Measurements from ENCODE around the gene SMPX. TPM values are rescaled to one million over a fixed set of nuclear protein-coding genes. Genes with fewer than 3 reads are reported as not detected.

SMPX gene
- total RNA-seq, 6 experiments from 2014 or later, result not detected

DNA sequence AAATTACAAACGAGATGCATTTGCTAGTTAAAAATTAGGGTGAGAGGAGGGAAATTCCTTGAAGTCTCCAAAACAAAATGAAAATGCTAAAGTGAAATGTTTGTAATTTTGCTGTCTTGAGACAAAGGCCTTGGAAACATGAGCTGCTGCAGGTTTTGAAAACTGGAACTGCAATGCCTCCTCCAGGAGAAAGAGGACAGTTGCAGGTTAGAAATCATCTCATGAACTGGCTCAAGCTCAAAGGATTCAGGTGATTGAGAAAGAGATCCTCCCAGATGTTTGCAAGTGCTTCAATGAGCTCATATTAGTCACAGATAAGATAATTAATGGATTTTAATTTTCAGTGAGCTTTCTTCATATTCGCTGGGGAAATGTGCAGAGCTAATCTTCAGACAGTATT is 32.4 kb downstream of the SMPX start:
- no peaks in the 10 kb centered on the region for H3K36me3 Mint-ChIP-seq (ENCODE audit: low read depth)
- H3K27me3 Mint-ChIP-seq (ENCODE audit: insufficient read depth), result no peaks in the 10 kb centered on the region
- no peak overlapping the region for H3K27ac Mint-ChIP-seq
- peak; percentile 17 for DNase-seq
- H3K9me3 Mint-ChIP-seq, result no peaks in the 10 kb centered on the region
- TF ChIP-seq, protein P1, sequence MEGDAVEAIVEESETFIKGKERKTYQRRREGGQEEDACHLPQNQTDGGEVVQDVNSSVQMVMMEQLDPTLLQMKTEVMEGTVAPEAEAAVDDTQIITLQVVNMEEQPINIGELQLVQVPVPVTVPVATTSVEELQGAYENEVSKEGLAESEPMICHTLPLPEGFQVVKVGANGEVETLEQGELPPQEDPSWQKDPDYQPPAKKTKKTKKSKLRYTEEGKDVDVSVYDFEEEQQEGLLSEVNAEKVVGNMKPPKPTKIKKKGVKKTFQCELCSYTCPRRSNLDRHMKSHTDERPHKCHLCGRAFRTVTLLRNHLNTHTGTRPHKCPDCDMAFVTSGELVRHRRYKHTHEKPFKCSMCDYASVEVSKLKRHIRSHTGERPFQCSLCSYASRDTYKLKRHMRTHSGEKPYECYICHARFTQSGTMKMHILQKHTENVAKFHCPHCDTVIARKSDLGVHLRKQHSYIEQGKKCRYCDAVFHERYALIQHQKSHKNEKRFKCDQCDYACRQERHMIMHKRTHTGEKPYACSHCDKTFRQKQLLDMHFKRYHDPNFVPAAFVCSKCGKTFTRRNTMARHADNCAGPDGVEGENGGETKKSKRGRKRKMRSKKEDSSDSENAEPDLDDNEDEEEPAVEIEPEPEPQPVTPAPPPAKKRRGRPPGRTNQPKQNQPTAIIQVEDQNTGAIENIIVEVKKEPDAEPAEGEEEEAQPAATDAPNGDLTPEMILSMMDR (IDR thresholded peaks at IDR 0.05), result peak; percentile 45; the same call in 1 of the 2 replicates
- H3K4me1 Mint-ChIP-seq (ENCODE audit: low read depth), result no peaks in the 10 kb centered on the region
- no peak overlapping the region for H3K4me3 Mint-ChIP-seq

DNA sequence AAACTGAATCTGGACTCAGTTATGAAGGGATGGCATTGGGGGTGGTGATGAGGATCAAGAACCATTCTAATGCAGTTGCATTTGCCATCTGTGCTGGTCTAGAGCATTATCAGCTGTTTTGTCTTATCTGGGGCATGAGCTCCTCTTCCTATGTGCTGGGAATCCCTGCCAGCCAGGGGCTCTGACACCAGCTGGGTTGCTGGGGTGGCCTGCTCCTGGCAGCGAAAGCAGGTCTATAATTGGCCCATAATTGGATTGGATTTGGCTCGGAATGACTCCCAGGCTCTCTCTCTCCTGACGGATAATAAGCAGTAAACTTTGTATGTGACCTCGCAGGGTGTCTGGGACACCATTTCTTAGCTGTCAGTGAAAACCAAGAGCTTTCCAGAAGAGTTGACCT is 34.1 kb downstream of the SMPX start:
- no peaks in the 10 kb centered on the region for H3K4me1 Mint-ChIP-seq (ENCODE audit: low read depth)
- H3K36me3 Mint-ChIP-seq (ENCODE audit: low read depth), result no peaks in the 10 kb centered on the region
- no peak for DNase-seq
- no peak overlapping the region for H3K27ac Mint-ChIP-seq
- TF ChIP-seq, protein P1 (IDR thresholded peaks at IDR 0.05), result no peak
- H3K4me3 Mint-ChIP-seq, result no peak overlapping the region
- H3K27me3 Mint-ChIP-seq (ENCODE audit: insufficient read depth), result peaks cover 1% of the 10 kb centered on the region; the same call in 1 of the 2 replicates
- no peaks in the 10 kb centered on the region for H3K9me3 Mint-ChIP-seq

DNA sequence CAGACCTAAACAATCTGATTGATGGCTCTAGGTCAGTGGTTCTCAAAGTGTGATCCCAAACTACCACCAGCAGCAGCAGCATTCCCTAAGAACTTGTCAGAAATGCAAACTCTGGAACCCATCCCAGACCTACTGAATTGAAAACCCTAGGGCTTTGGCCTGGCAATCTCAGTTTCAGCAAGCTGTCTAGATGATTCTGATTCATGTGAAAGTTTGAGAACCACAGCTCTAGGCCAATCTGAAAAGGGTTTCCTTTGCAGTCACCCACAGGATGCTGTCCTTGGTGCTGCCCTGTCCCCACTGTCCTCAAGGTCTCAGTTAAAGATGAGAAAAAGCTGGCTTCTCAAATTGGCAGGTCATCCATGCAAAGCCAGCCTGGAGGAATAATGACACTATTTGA is 34.8 kb downstream of the SMPX start:
- TF ChIP-seq, protein P1 (IDR thresholded peaks at IDR 0.05), result no peak
- H3K27ac Mint-ChIP-seq, result no peak overlapping the region
- H3K9me3 Mint-ChIP-seq, result no peaks in the 10 kb centered on the region
- H3K4me1 Mint-ChIP-seq (ENCODE audit: low read depth), result no peaks in the 10 kb centered on the region
- H3K4me3 Mint-ChIP-seq, result no peak overlapping the region
- DNase-seq, result no peak
- peaks cover 1% of the 10 kb centered on the region; the same call in 1 of the 2 replicates for H3K27me3 Mint-ChIP-seq (ENCODE audit: insufficient read depth)
- no peaks in the 10 kb centered on the region for H3K36me3 Mint-ChIP-seq (ENCODE audit: low read depth)

DNA sequence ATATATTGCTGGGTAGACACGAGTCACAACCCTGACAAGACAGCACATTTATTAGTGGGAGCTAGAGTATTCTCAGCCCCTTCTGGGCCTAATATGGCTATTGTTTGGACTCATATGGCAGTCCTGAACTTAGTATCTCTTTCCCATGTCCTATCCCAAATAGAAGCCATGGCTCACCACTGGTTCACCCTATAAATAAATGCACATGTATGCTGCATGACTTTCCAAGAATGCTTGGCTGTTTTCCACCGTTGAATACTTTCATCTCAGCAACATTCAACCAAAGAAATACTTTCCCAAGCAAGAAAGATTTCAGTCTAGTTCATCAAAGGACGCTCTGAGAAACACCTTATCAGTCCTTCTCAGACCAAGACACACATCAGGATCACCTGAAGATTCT is 36.7 kb downstream of the SMPX start:
- TF ChIP-seq, protein P1 (IDR thresholded peaks at IDR 0.05), result no peak
- no peak for DNase-seq
- H3K36me3 Mint-ChIP-seq (ENCODE audit: low read depth), result no peaks in the 10 kb centered on the region
- H3K9me3 Mint-ChIP-seq, result no peaks in the 10 kb centered on the region
- no peaks in the 10 kb centered on the region for H3K4me1 Mint-ChIP-seq (ENCODE audit: low read depth)
- peaks cover 1% of the 10 kb centered on the region; the same call in 1 of the 2 replicates for H3K27me3 Mint-ChIP-seq (ENCODE audit: insufficient read depth)
- H3K27ac Mint-ChIP-seq, result no peak overlapping the region
- no peak overlapping the region for H3K4me3 Mint-ChIP-seq

DNA sequence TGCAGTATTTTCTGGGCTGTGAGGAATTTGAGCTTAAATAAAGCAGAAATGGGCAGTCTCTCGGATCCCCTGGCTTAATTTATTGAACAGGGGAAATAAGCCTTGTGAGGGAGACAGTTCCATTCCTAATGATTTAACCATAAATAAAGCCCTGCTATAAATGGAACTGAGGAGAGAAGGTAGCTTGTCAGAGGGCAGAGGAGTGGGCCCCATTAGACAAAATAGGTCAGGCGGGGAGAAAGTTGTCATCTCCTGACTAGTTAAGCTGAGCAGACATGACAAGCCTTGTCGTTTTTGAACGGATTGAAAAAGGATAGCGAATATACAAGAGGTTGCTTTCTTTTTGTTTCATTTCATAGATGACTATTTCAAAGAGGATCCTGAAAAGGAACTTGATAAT is 39.3 kb downstream of the SMPX start:
- no peaks in the 10 kb centered on the region for H3K36me3 Mint-ChIP-seq (ENCODE audit: low read depth)

More for the DNA sequence above, 39.3 kb downstream of the SMPX start:
- H3K27ac Mint-ChIP-seq, result no peak overlapping the region
- TF ChIP-seq, protein P1 (IDR thresholded peaks at IDR 0.05), result no peak
- H3K4me1 Mint-ChIP-seq (ENCODE audit: low read depth), result no peaks in the 10 kb centered on the region
- H3K4me3 Mint-ChIP-seq, result no peak overlapping the region
- H3K9me3 Mint-ChIP-seq, result no peaks in the 10 kb centered on the region
- H3K27me3 Mint-ChIP-seq (ENCODE audit: insufficient read depth), result peaks cover 1% of the 10 kb centered on the region; the same call in 1 of the 2 replicates
- no peak for DNase-seq

Data from HFFc6 (cell line).